Brain microvascular endothelial cell (primary cell): ENCODE measurements around the gene EEF2K.
A peak's percentile ranks its signal among the peaks of the same experiment; 100 is the strongest.
"Not testable (repeated sequence)": the region's sequence is repeated elsewhere in the genome, so short reads cannot be mapped to it uniquely, and the experiment has no call there.

ENCODE experiments used
- DNase-seq: peaks from one replicate; pipeline ENCODE4 v3.0.0-alpha.2; 2020
- H3K27ac ChIP-seq: fragments of 250-450 bp; sonication (Bioruptor Pico); 2 replicates; pipeline ENCODE4 v1.5.1; 2020; ENCODE audit warnings: mild to moderate bottlenecking, moderate library complexity
- H3K27me3 ChIP-seq: fragments of 250-450 bp; sonication (Bioruptor Pico); replicated peaks from 2 replicates; pipeline ENCODE4 v1.5.1; 2020; ENCODE audit warnings: mild to moderate bottlenecking
- H3K36me3 ChIP-seq: fragments of 250-450 bp; sonication (Bioruptor Pico); replicated peaks from 2 replicates; pipeline ENCODE4 v1.5.1; 2020; ENCODE audit warnings: mild to moderate bottlenecking
- H3K4me3 ChIP-seq: 2 replicates; pipeline ENCODE4 v1.5.1; 2011; ENCODE audit warnings: low read depth, mild to moderate bottlenecking, control low read depth, low read length, moderate library complexity
- CTCF ChIP-seq: IDR thresholded peaks from 2 replicates; pipeline ENCODE4 v1.5.1; 2011; ENCODE audit warnings: low read depth, mild to moderate bottlenecking, moderate library complexity, low read length, control low read depth, inconsistent platforms; ENCODE audit errors: missing control alignments
- in situ Hi-C: cut with HindIII; loops from 2 replicates; pipeline ENCODE4 v1.10.0; 2017; ENCODE audit warnings: low sequenced_read_pairs, low pct_ligation_motif_present

The EEF2K gene

GRCh38 chr16:22195445-22195694 lies 10.7 kb upstream of the EEF2K start:
- TF ChIP-seq CTCF: no peak
- no peaks in the 10 kb centered on the region for H3K27me3 ChIP-seq
- no peak for DNase-seq
- H3K27ac ChIP-seq: no peak overlapping the region
- in situ Hi-C loops: no loop called here
- H3K4me3 ChIP-seq: no peak overlapping the region
- no peaks in the 10 kb centered on the region for H3K36me3 ChIP-seq

GRCh38 chr16:22195695-22196558 lies 10.2 kb upstream of the EEF2K start:
- Histone ChIP-seq H3K4me3 (peak overlapping the region; percentile 71), H3K27me3 (no peaks in the 10 kb centered on the region), H3K36me3 (no peaks in the 10 kb centered on the region), H3K27ac (peak overlapping the region; percentile 41)
- TF ChIP-seq CTCF: peak; percentile 88
- in situ Hi-C loops: no loop called here
- peak; percentile 85 for DNase-seq

GRCh38 chr16:22196559-22197168 lies 9.4 kb upstream of the EEF2K start:
- DNase-seq, H3K27me3 ChIP-seq, H3K27ac ChIP-seq, H3K36me3 ChIP-seq, in situ Hi-C loops, H3K4me3 ChIP-seq: not testable (repeated sequence)

GRCh38 chr16:22198547-22199293 lies 7.4 kb upstream of the EEF2K start:
- no peak for TF ChIP-seq CTCF
- DNase-seq: no peak
- no peaks in the 10 kb centered on the region for H3K27me3 ChIP-seq
- H3K4me3 ChIP-seq: no peak overlapping the region
- no peaks in the 10 kb centered on the region for H3K36me3 ChIP-seq
- peak overlapping the region; percentile 91 for H3K27ac ChIP-seq
- in situ Hi-C loops: no loop called here

GRCh38 chr16:22202261-22202637 lies 3.8 kb upstream of the EEF2K start:
- in situ Hi-C loops: no loop called here
- no peaks in the 10 kb centered on the region for H3K36me3 ChIP-seq
- no peak for DNase-seq
- no peak overlapping the region for H3K27ac ChIP-seq
- H3K27me3 ChIP-seq: no peaks in the 10 kb centered on the region
- H3K4me3 ChIP-seq: no peak overlapping the region
- TF ChIP-seq CTCF: no peak

GRCh38 chr16:22203091-22203490 lies 3.0 kb upstream of the EEF2K start:
- DNase-seq: no peak
- Histone ChIP-seq H3K4me3 (no peak overlapping the region), H3K36me3 (no peaks in the 10 kb centered on the region), H3K27me3 (no peaks in the 10 kb centered on the region), H3K27ac (no peak overlapping the region)
- in situ Hi-C loops: no loop called here
- TF ChIP-seq CTCF: no peak
